ENCODE measurements around the gene ABCG2. TPM values are rescaled to one million over a fixed set of nuclear protein-coding genes. Genes with fewer than 3 reads are reported as not detected.
"Not testable (repeated sequence)": the region's sequence is repeated elsewhere in the genome, so short reads cannot be mapped to it uniquely, and the experiment has no call there.

The ABCG2 gene
- total and polyA plus RNA-seq, 11 donors = 0.27 to 8.0 (median 2.7) TPM

- Histone ChIP-seq H3K4me3 (no peak overlapping the region), H3K27me3 (no peaks in the 10 kb centered on the region), H3K36me3 (peaks cover 0 to 8% (median 0%) of the 10 kb centered on the region in 9 donors), H3K9me3 (no peaks in the 10 kb centered on the region), H3K27ac (no peak overlapping the region), H3K4me1 (peaks cover 0 to 20% (median 8%) of the 10 kb centered on the region in 12 donors)
- DNase-seq (no peak), ATAC-seq (no peak)
- WGBS, 4 donors = 79 to 86% (median 81%) methylated on average over 2 of the region's 2 CpGs
- intact Hi-C loops (cut with DNase I) = no loop called here
- TF ChIP-seq CTCF (IDR thresholded peaks at IDR 0.05) (no peak), POLR2A (IDR thresholded peaks at IDR 0.05) (no peak)
These were observed 47.6 kb downstream of the ABCG2 start for GRCh38 chr4:88110826-88111225.

GRCh38 chr4:88109123-88109881 is 49.1 kb downstream of the ABCG2 start:
- no peak overlapping the region for H3K4me3 ChIP-seq
- H3K4me1 ChIP-seq = peaks cover 0 to 22% (median 8%) of the 10 kb centered on the region in 12 donors
- ATAC-seq (no peak), DNase-seq (no peak)
- no peak overlapping the region for H3K27ac ChIP-seq
- H3K36me3 ChIP-seq = peaks cover 0 to 8% (median 0%) of the 10 kb centered on the region in 9 donors
- no peaks in the 10 kb centered on the region for H3K9me3 ChIP-seq
- intact Hi-C loops (cut with DNase I) = no loop called here
- TF ChIP-seq CTCF (IDR thresholded peaks at IDR 0.05) (no peak), POLR2A (IDR thresholded peaks at IDR 0.05) (no peak)
- no peaks in the 10 kb centered on the region for H3K27me3 ChIP-seq
- WGBS, 4 donors = 92 to 94% (median 92%) methylated on average over 5 of the region's 5 CpGs

- no peaks in the 10 kb centered on the region for H3K27me3 ChIP-seq
- peaks cover 0 to 8% (median 0%) of the 10 kb centered on the region in 9 donors for H3K36me3 ChIP-seq
- TF ChIP-seq POLR2A (IDR thresholded peaks at IDR 0.05) (no peak), CTCF (IDR thresholded peaks at IDR 0.05) (no peak)
- intact Hi-C loops (cut with DNase I) = no loop called here
- no peak overlapping the region for H3K27ac ChIP-seq
- no peak for ATAC-seq
- H3K9me3 ChIP-seq = no peaks in the 10 kb centered on the region
- H3K4me3 ChIP-seq = no peak overlapping the region
- WGBS, 4 donors = 94 to 99% (median 99%) methylated on average over 5 of the region's 5 CpGs
- peaks cover 0 to 22% (median 8%) of the 10 kb centered on the region in 12 donors for H3K4me1 ChIP-seq
- no peak for DNase-seq
These were observed 49.7 kb downstream of the ABCG2 start for GRCh38 chr4:88108747-88109122.

- H3K4me3 ChIP-seq; H3K27me3 ChIP-seq; H3K27ac ChIP-seq; H3K36me3 ChIP-seq; DNase-seq; H3K9me3 ChIP-seq; intact Hi-C loops (cut with DNase I); ATAC-seq: not testable (repeated sequence)
- peaks cover 0 to 22% (median 8%) of the 10 kb centered on the region in 12 donors for H3K4me1 ChIP-seq
- WGBS, 4 donors = 88 to 94% (median 93%) methylated on average over 7 of the region's 7 CpGs
These were observed 50.4 kb downstream of the ABCG2 start for GRCh38 chr4:88108108-88108465.

Measured in heart left ventricle (tissue), 16 donors.